NCI-H187 (cell line): ENCODE data around the gene INSYN1.

Source experiments
- DNase-seq, 2 experiments: peaks; one replicate each; lab custom pipeline; 2025; lab: John Stamatoyannopoulos, UW

INSYN1 gene

GRCh38 chr15:73686781-73687256, 66.3 kb downstream of the INSYN1 start:
- no peak for DNase-seq

GRCh38 chr15:73685981-73686380, 67.2 kb downstream of the INSYN1 start:
- DNase-seq, result no peak
